ENCODE data around the gene RRM2.
"Not testable (repeated sequence)": the region's sequence is repeated elsewhere in the genome, so short reads cannot be mapped to it uniquely, and the experiment has no call there.

DNA sequence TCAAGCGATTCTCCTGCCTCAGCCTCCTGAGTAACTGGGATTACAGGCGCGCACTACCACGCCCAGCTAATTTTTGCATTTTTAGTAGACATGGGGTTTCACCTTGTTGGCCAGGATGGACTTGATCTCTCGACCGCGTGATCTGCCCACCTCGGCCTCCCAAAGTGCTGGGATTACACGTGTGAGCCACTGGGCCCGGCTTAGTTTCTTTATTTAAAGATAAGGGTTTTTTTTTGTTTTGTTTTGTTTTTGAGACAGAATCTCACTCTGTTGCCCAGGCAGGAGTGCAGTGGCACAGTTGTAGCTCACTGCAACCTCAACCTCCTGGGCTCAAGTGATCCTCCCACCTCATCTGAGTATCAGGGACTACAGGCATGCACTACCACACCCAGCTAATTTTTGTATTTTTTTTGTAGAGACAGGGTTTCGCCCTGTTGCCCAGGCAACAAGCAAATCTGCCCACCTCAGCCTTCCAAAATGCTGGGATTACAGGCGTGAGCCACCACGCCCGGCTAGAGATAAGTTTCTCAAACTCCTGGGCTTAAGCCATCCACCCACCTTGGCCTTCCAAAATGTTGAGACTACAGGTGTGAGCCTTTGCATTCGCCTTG lies 24.6 kb downstream of the RRM2 start:
- TF ChIP-seq POLR2A (IDR thresholded peaks at IDR 0.05): not testable (repeated sequence)
- TF ChIP-seq, protein P1, sequence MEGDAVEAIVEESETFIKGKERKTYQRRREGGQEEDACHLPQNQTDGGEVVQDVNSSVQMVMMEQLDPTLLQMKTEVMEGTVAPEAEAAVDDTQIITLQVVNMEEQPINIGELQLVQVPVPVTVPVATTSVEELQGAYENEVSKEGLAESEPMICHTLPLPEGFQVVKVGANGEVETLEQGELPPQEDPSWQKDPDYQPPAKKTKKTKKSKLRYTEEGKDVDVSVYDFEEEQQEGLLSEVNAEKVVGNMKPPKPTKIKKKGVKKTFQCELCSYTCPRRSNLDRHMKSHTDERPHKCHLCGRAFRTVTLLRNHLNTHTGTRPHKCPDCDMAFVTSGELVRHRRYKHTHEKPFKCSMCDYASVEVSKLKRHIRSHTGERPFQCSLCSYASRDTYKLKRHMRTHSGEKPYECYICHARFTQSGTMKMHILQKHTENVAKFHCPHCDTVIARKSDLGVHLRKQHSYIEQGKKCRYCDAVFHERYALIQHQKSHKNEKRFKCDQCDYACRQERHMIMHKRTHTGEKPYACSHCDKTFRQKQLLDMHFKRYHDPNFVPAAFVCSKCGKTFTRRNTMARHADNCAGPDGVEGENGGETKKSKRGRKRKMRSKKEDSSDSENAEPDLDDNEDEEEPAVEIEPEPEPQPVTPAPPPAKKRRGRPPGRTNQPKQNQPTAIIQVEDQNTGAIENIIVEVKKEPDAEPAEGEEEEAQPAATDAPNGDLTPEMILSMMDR (IDR thresholded peaks at IDR 0.05): not testable (repeated sequence)
